Measurements from ENCODE around the gene MAFB. TPM values are rescaled to one million over a fixed set of nuclear protein-coding genes. Genes with fewer than 3 reads are reported as not detected.

The MAFB gene
- total and polyA plus RNA-seq, 11 donors: 2.0 to 62.1 (median 7.8) TPM

GRCh38 chr20:40655451-40655850, 33.6 kb downstream of the MAFB start:
- ATAC-seq (no peak), DNase-seq (no peak)
- no peak for TF ChIP-seq CTCF (IDR thresholded peaks at IDR 0.05)
- TF ChIP-seq POLR2A (IDR thresholded peaks at IDR 0.05): no peak
- no peaks in the 10 kb centered on the region for H3K36me3 ChIP-seq
- no peak overlapping the region for H3K4me3 ChIP-seq
- 85 to 92% (median 89%) methylated on average over 6 of the region's 6 CpGs for WGBS, 4 donors
- H3K27me3 ChIP-seq: no peaks in the 10 kb centered on the region
- no peak overlapping the region for H3K27ac ChIP-seq
- no peaks in the 10 kb centered on the region for H3K4me1 ChIP-seq
- intact Hi-C loops (cut with DNase I): no loop called here
- H3K9me3 ChIP-seq: no peaks in the 10 kb centered on the region

- no peaks in the 10 kb centered on the region for H3K27me3 ChIP-seq
- TF ChIP-seq POLR2A (IDR thresholded peaks at IDR 0.05) (no peak), CTCF (IDR thresholded peaks at IDR 0.05) (no peak)
- ATAC-seq (peak; percentile 62 to 90 (median 80)), DNase-seq (peak in 2 of 5 donors; percentile 37 to 52)
- H3K9me3 ChIP-seq: no peaks in the 10 kb centered on the region
- no peak overlapping the region for H3K4me3 ChIP-seq
- H3K4me1 ChIP-seq: no peaks in the 10 kb centered on the region
- H3K36me3 ChIP-seq: no peaks in the 10 kb centered on the region
- intact Hi-C loops (cut with DNase I): no loop called here
- H3K27ac ChIP-seq: no peak overlapping the region
- 64 to 80% (median 72%) methylated on average over 4 of the region's 4 CpGs for WGBS, 4 donors
Measured at GRCh38 chr20:40654876-40655275, 34.2 kb downstream of the MAFB start.

- DNase-seq: no peak
- intact Hi-C loops (cut with DNase I): no loop called here
- H3K4me1 ChIP-seq: no peaks in the 10 kb centered on the region
- no peaks in the 10 kb centered on the region for H3K36me3 ChIP-seq
- TF ChIP-seq POLR2A (IDR thresholded peaks at IDR 0.05): no peak
- no peak for TF ChIP-seq CTCF (IDR thresholded peaks at IDR 0.05)
- no peak overlapping the region for H3K4me3 ChIP-seq
- H3K27me3 ChIP-seq: no peaks in the 10 kb centered on the region
- ATAC-seq: no peak
- WGBS, 4 donors: 82 to 87% (median 83%) methylated on average over 8 of the region's 8 CpGs
- H3K27ac ChIP-seq: no peak overlapping the region
- H3K9me3 ChIP-seq: no peaks in the 10 kb centered on the region
Measured at GRCh38 chr20:40652441-40652987, 36.5 kb downstream of the MAFB start.

- no peak for ATAC-seq
- Histone ChIP-seq H3K4me3 (no peak overlapping the region), H3K36me3 (no peaks in the 10 kb centered on the region), H3K27me3 (peaks cover 0 to 9% (median 0%) of the 10 kb centered on the region in 9 donors), H3K27ac (no peak overlapping the region), H3K4me1 (peaks cover 0 to 6% (median 3%) of the 10 kb centered on the region in 12 donors), H3K9me3 (no peaks in the 10 kb centered on the region)
- no peak for DNase-seq
- TF ChIP-seq CTCF (IDR thresholded peaks at IDR 0.05) (no peak), POLR2A (IDR thresholded peaks at IDR 0.05) (no peak)
- WGBS, 4 donors: 70 to 85% (median 78%) methylated on average over 2 of the region's 2 CpGs
- intact Hi-C loops (cut with DNase I): no loop called here
Measured at GRCh38 chr20:40651151-40651550, 37.9 kb downstream of the MAFB start.
